ENCODE data around the gene KIF5A. TPM values are rescaled to one million over a fixed set of nuclear protein-coding genes. Genes with fewer than 3 reads are reported as not detected.

Gene KIF5A
- total and polyA plus RNA-seq, 2 of the 13 experiments (the other 11 are each of a cell fraction or from before 2014, with no cell fraction given) = 1.6 to 11.9 TPM

- TF ChIP-seq HMGXB4 (CRISPR knock-in tag; IDR thresholded peaks at IDR 0.05; ENCODE audit: borderline replicate concordance in 1 of 2, low read depth in 1 of 2) (peak in 1 of 2 experiments; percentile 80; a peak in 2 of 4 replicates), ESRRA (CRISPR knock-in tag; IDR thresholded peaks at IDR 0.05; ENCODE audit: low read depth) (no peak), SMAD3 (CRISPR knock-in tag; IDR thresholded peaks at IDR 0.05) (peak; percentile 49; the same call in 1 of the 2 replicates), TRIM24 (CRISPR knock-in tag; IDR thresholded peaks at IDR 0.05) (no peak), ZNF33B (CRISPR knock-in tag; IDR thresholded peaks at IDR 0.05) (no peak), CCDC6 (CRISPR knock-in tag; IDR thresholded peaks at IDR 0.05) (no peak), DZIP1 (CRISPR knock-in tag; IDR thresholded peaks at IDR 0.05) (no peak), TMF1 (CRISPR knock-in tag; IDR thresholded peaks at IDR 0.05; ENCODE audit: low read depth) (no peak), ZNF251 (CRISPR knock-in tag; IDR thresholded peaks at IDR 0.05) (no peak), AGO2 (optimal IDR thresholded peaks at IDR 0.05; ENCODE audit: low read depth, low read length) (peak; percentile 72), ZNF703 (CRISPR knock-in tag; IDR thresholded peaks at IDR 0.05; ENCODE audit: borderline replicate concordance) (no peak), ZNF253 (CRISPR knock-in tag; IDR thresholded peaks at IDR 0.05; ENCODE audit: borderline replicate concordance) (no peak), HDAC1 (CRISPR knock-in tag; IDR thresholded peaks at IDR 0.05) (no peak), ZSCAN9 (CRISPR knock-in tag; IDR thresholded peaks at IDR 0.05; ENCODE audit: borderline replicate concordance) (no peak), ZFX (CRISPR knock-in tag; IDR thresholded peaks at IDR 0.05; ENCODE audit: low read depth) (peak; percentile 81), PCBP1 (IDR thresholded peaks at IDR 0.05; ENCODE audit: borderline replicate concordance, low read depth, low read length) (no peak), ETV6 (CRISPR knock-in tag; conservative IDR thresholded peaks at IDR 0.05) (no peak), ZNF607 (CRISPR knock-in tag; IDR thresholded peaks at IDR 0.05; ENCODE audit: borderline replicate concordance) (0 out of 2 replicates have a peak, but pooled peaks have one; percentile 13), ZNF142 (CRISPR knock-in tag; IDR thresholded peaks at IDR 0.05) (no peak)
Measured at GRCh38 chr12:57546438-57547287, 3.2 kb upstream of the KIF5A start, which contains the start of gene DCTN2 (continued).
